HG02870 (cell line): ENCODE data around the gene PNCK.

Source experiments
- ATAC-seq: cut with Tn5 transposase; IDR thresholded peaks from one replicate; pipeline ENCODE4 v1.9.1; 2021; ENCODE audit warnings: mild to moderate bottlenecking, moderate library complexity; ENCODE audit not compliant: unreplicated experiment

The PNCK gene

GRCh38 chrX:153628665-153629064, 44.9 kb downstream of the PNCK start:
- no peak for ATAC-seq

- no peak for ATAC-seq
These were observed 45.5 kb downstream of the PNCK start for GRCh38 chrX:153628129-153628528.

GRCh38 chrX:153627675-153628111, 45.9 kb downstream of the PNCK start:
- ATAC-seq = no peak

- no peak for ATAC-seq
These were observed 46.5 kb downstream of the PNCK start for GRCh38 chrX:153626863-153627674.

GRCh38 chrX:153626025-153626633, 47.5 kb downstream of the PNCK start:
- ATAC-seq = no peak

- no peak for ATAC-seq
These were observed 48.2 kb downstream of the PNCK start for GRCh38 chrX:153625271-153626024.

- no peak for ATAC-seq
These were observed 49.2 kb downstream of the PNCK start for GRCh38 chrX:153624196-153625091.

GRCh38 chrX:153623310-153624029, 50.1 kb downstream of the PNCK start:
- no peak for ATAC-seq

- ATAC-seq = no peak
These were observed 50.8 kb downstream of the PNCK start for GRCh38 chrX:153622661-153623309.

- ATAC-seq = no peak
These were observed 51.5 kb downstream of the PNCK start for GRCh38 chrX:153621949-153622598.

GRCh38 chrX:153620576-153620975, 53.0 kb downstream of the PNCK start:
- no peak for ATAC-seq
